Sigmoid colon (tissue), 7 donors: ENCODE data around the gene KNDC1. TPM values are rescaled to one million over a fixed set of nuclear protein-coding genes. Genes with fewer than 3 reads are reported as not detected.

Experiments used
- DNase-seq: peaks from one replicate; pipeline ENCODE4 v3.0.0-alpha.2; 2019
- H3K27ac ChIP-seq, 4 donors: fragments of 200-600 bp; sonication (generic); one replicate each; pipeline ENCODE4 v1.5.1; 2016 to 2019; ENCODE audit warnings: mild to moderate bottlenecking in 1 of 4
- H3K27me3 ChIP-seq, 3 donors: fragments of 200-600 bp; sonication (generic); one replicate each; pipeline ENCODE4 v1.5.1; 2019; ENCODE audit warnings: mild to moderate bottlenecking in 1 of 3
- H3K36me3 ChIP-seq, 4 donors: fragments of 200-600 bp; sonication (generic); one replicate each; pipeline ENCODE4 v1.5.1; 2016 to 2019
- H3K4me1 ChIP-seq, 4 donors: fragments of 200-600 bp; sonication (generic); one replicate each; pipeline ENCODE4 v1.5.1; 2017 to 2019
- H3K4me3 ChIP-seq, 4 donors: fragments of 200-600 bp; sonication (generic); one replicate each; pipeline ENCODE4 v1.5.1; 2017 to 2019; ENCODE audit warnings: mild to moderate bottlenecking in 2 of 4, moderate library complexity in 1 of 4
- H3K9me3 ChIP-seq, 4 donors: fragments of 200-600 bp in 3 of 4; sonication (generic) in 3 of 4; one replicate each; pipeline versions ENCODE4 v1.5.1 to v1.6.1; 2013 to 2019
- EP300 ChIP-seq, 4 donors: sonication (generic); formaldehyde crosslinking; IDR thresholded peaks; one replicate each; pipeline ENCODE4 v1.6.1; 2017; ENCODE audit warnings: antibody characterized with exemption in 4 of 4
- POLR2A ChIP-seq, 2 donors: fragments of 450-650 bp; IDR thresholded peaks; one replicate each; pipeline ENCODE4 v1.6.1; 2016; ENCODE audit warnings: antibody characterized with exemption in 2 of 2, mild to moderate bottlenecking in 2 of 2, moderate library complexity in 2 of 2
- POLR2AphosphoS5 ChIP-seq, 4 donors: sonication (generic); formaldehyde crosslinking; IDR thresholded peaks; one replicate each; pipeline ENCODE4 v1.6.1; 2017; ENCODE audit warnings: antibody characterized with exemption in 4 of 4
- WGBS, 2 donors: extraction: QIAGEN DNeasy Blood & Tissue Kit; methylation state at CpG; one replicate each; pipeline ENCODE4 v1.1.7; 2013; 5-methylcytosine and 5-hydroxymethylcytosine counted together
- intact Hi-C: fragments of 100-400 bp; cut with DNase I; formaldehyde crosslinking; loops from one replicate; pipeline ENCODE4 v1.15.1; 2023
- polyA plus RNA-seq, 3 donors: library from polyadenylated mRNA; stranded (reverse); fragments of 200-250 nt; gene quantifications; one replicate each; pipeline ENCODE4 v1.2.3, GENCODE V29; 2013
- total RNA-seq, 4 donors: library from RNA; depleted of rRNA; stranded (reverse); fragments of >200 nt; gene quantifications; one replicate each; pipeline ENCODE4 v1.1.0, GENCODE V29; 2016
- TF ChIP-seq, protein P1 (sequence below), 4 experiments: fragments of 450-650 bp in 3 of 4; fragments of 200-600 bp in 1 of 4; IDR thresholded peaks; one replicate each; pipeline ENCODE4 v1.5.1; 2016 to 2019; ENCODE audit warnings: antibody characterized with exemption in 4 of 4, mild to moderate bottlenecking in 3 of 4, moderate library complexity in 2 of 4
- donor health status: healthy with polysubstance abuse.
- donor health status: Bipolar disorder and iron deficiency.
- donor health status: healthy.

Gene KNDC1
- total and polyA plus RNA-seq, 7 donors = under 0.01 to 1.9 (median 0.26) TPM; not detected in 1

DNA sequence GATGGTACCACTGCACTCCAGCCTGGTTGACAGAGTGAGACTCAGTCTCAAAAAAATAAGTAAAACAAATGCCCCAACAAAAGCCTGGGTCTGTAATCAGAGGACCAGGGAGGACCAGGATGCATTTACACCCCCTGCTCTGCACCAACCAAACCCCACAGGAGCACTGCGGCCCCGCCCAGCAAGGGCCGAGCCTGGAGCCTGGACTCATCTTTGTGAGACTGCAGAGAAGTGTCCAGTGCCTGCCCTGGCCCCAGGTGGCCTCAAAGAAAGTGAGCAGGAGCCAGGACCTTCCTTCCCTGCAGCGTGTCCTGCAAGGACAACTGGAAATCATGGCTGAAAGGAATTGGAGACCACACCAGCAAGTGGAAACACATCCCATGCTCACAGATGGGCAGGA, 31.6 kb downstream of the KNDC1 start:
- H3K4me3 ChIP-seq = no peak overlapping the region
- H3K4me1 ChIP-seq = no peaks in the 10 kb centered on the region
- no peak overlapping the region for H3K27ac ChIP-seq
- intact Hi-C loops = no loop called here
- TF ChIP-seq EP300 (IDR thresholded peaks at IDR 0.05) (no peak), POLR2AphosphoS5 (IDR thresholded peaks at IDR 0.05) (no peak), POLR2A (IDR thresholded peaks at IDR 0.05) (no peak)
- TF ChIP-seq, protein P1, sequence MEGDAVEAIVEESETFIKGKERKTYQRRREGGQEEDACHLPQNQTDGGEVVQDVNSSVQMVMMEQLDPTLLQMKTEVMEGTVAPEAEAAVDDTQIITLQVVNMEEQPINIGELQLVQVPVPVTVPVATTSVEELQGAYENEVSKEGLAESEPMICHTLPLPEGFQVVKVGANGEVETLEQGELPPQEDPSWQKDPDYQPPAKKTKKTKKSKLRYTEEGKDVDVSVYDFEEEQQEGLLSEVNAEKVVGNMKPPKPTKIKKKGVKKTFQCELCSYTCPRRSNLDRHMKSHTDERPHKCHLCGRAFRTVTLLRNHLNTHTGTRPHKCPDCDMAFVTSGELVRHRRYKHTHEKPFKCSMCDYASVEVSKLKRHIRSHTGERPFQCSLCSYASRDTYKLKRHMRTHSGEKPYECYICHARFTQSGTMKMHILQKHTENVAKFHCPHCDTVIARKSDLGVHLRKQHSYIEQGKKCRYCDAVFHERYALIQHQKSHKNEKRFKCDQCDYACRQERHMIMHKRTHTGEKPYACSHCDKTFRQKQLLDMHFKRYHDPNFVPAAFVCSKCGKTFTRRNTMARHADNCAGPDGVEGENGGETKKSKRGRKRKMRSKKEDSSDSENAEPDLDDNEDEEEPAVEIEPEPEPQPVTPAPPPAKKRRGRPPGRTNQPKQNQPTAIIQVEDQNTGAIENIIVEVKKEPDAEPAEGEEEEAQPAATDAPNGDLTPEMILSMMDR (IDR thresholded peaks at IDR 0.05) = no peak
- H3K27me3 ChIP-seq = peaks cover 0 to 22% (median 0%) of the 10 kb centered on the region in 3 donors
- peaks cover 0 to 2% (median 0%) of the 10 kb centered on the region in 4 donors for H3K9me3 ChIP-seq
- H3K36me3 ChIP-seq = no peaks in the 10 kb centered on the region
- 87 to 92% methylated on average over 4 of the region's 4 CpGs for WGBS, 2 donors
- DNase-seq = no peak

DNA sequence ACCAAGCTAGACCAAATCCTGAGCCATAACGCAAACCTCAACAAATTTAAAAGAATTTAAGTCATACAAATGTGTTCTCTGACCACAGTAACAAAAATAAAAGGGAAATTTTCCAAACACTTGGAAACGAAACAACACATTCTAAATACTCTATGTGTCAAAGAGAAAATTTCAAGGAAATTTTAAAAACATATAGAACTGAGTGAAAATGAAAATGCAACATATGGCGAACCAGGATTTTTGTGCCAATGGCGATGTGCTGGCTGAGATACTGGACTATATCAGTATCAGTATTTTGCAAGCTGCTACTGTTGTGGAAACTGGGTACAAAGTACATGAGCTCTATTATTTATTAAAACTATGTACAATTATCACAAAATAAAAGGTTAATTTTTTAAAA, 34.1 kb downstream of the KNDC1 start:
- Histone ChIP-seq H3K36me3 (no peaks in the 10 kb centered on the region), H3K27me3 (peaks cover 0 to 3% (median 0%) of the 10 kb centered on the region in 3 donors)
- WGBS, 2 donors = 78 to 89% methylated on average over 4 of the region's 4 CpGs

DNA sequence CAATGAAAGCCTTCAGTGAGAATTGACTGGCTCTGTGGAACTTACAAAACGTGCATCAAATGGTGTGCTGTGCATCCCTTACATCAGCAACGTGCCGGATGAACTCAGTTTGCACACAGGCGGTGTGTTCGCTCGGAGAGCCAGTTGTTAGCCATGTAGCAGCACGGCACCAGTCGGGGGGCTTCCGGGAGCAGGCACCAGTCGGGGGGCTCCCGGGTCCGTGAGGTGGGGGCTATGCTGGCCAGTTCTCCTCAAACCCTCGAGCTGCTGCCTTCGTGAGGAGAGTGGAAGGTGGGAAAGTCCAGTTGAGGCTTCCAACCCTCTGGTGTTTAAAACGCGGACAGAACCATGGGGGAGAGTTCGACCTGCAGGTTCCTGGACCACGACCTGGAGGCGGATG, 35.1 kb downstream of the KNDC1 start:
- Histone ChIP-seq H3K4me3 (no peak overlapping the region), H3K36me3 (no peaks in the 10 kb centered on the region), H3K27ac (no peak overlapping the region), H3K9me3 (peaks cover 0 to 2% (median 0%) of the 10 kb centered on the region in 4 donors), H3K27me3 (no peaks in the 10 kb centered on the region), H3K4me1 (no peaks in the 10 kb centered on the region)
- no peak for DNase-seq
- intact Hi-C loops = no loop called here
- no peak for TF ChIP-seq POLR2AphosphoS5 (IDR thresholded peaks at IDR 0.05)
- no peak for TF ChIP-seq EP300 (IDR thresholded peaks at IDR 0.05)
- no peak for TF ChIP-seq POLR2A (IDR thresholded peaks at IDR 0.05)
- TF ChIP-seq, protein P1 (IDR thresholded peaks at IDR 0.05) = no peak
- 83 to 88% methylated on average over 19 of the region's 19 CpGs for WGBS, 2 donors

More for the DNA sequence above, 34.1 kb downstream of the KNDC1 start:
- intact Hi-C loops = no loop called here
- Histone ChIP-seq H3K4me3 (no peak overlapping the region), H3K9me3 (peaks cover 0 to 2% (median 0%) of the 10 kb centered on the region in 4 donors), H3K27ac (no peak overlapping the region), H3K4me1 (no peaks in the 10 kb centered on the region)
- no peak for TF ChIP-seq POLR2A (IDR thresholded peaks at IDR 0.05)
- TF ChIP-seq POLR2AphosphoS5 (IDR thresholded peaks at IDR 0.05) = no peak
- no peak for DNase-seq

DNA sequence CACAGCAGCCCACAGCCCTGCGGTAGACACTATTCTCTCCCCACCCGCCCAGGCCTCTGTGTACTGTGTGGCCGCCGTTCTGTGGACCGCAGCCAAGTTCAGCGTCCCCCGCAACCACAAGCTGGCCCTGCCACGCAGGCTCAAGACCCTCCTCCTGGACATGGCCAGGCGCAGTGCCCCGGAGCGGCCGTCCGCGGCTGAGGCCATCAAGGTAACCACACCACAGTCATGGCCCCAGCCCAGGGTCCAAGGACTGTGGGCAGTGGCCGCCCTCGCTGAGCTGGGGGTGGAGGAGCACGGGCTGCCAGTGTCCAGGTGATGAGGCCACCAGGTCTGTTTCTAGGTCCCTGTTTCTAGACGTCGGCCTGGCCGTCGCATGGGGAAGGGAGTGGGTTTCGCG, 35.6 kb downstream of the KNDC1 start:
- DNase-seq = no peak
- 94% methylated on average over 23 of the region's 23 CpGs for WGBS, 2 donors
- no peaks in the 10 kb centered on the region for H3K27me3 ChIP-seq
- H3K9me3 ChIP-seq = peaks cover 0 to 2% (median 0%) of the 10 kb centered on the region in 4 donors
- no peaks in the 10 kb centered on the region for H3K4me1 ChIP-seq
- no peaks in the 10 kb centered on the region for H3K36me3 ChIP-seq
- TF ChIP-seq, protein P1 (IDR thresholded peaks at IDR 0.05) = no peak
- no peak for TF ChIP-seq POLR2AphosphoS5 (IDR thresholded peaks at IDR 0.05)
- no peak for TF ChIP-seq POLR2A (IDR thresholded peaks at IDR 0.05)
- no peak for TF ChIP-seq EP300 (IDR thresholded peaks at IDR 0.05)
- H3K4me3 ChIP-seq = no peak overlapping the region
- no peak overlapping the region for H3K27ac ChIP-seq
- intact Hi-C loops = no loop called here

DNA sequence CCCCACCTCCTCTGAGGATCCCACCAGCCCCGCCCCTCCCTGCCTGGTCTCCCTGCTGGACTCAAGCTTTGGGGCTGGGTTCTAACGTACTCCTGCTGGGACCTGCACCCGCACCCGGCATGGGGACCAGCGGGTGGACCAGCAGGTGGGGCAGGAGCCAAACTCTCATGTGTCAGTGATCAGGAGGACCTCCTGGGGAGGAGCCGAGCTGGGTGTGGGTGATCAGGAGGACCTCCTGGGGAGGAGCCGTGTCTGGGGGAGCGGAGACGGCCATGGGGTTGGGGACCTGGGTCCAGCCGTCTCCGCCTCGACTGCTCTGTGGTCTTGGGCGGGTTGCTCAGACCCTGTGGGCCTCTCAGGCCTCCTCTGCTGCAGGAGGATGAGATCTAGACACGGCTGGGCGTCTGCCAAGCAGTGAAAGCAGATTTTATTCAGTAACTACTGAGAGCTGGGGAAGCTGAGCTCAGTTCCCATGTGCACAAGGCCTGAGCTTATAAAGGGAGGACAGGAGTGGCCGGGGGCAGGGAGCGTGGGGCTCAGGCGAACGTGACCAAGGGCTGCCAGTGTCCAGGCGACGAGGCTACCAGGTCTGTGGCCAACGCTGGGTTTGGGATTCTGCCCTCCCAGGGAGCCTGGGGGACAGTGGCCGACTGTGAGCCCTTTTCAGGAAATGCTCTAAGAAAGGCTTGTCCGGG, 36.3 kb downstream of the KNDC1 start:
- WGBS, 2 donors = 81% methylated on average over 24 of the region's 24 CpGs

More for the DNA sequence above, 36.3 kb downstream of the KNDC1 start:
- Histone ChIP-seq H3K36me3 (no peaks in the 10 kb centered on the region), H3K4me1 (no peaks in the 10 kb centered on the region), H3K27ac (no peak overlapping the region), H3K4me3 (no peak overlapping the region), H3K9me3 (peaks cover 0 to 2% (median 0%) of the 10 kb centered on the region in 4 donors), H3K27me3 (no peaks in the 10 kb centered on the region)
- intact Hi-C loops = no loop called here
- DNase-seq = no peak
- no peak for TF ChIP-seq POLR2A (IDR thresholded peaks at IDR 0.05)
- no peak for TF ChIP-seq EP300 (IDR thresholded peaks at IDR 0.05)
- no peak for TF ChIP-seq POLR2AphosphoS5 (IDR thresholded peaks at IDR 0.05)
- TF ChIP-seq, protein P1 (IDR thresholded peaks at IDR 0.05) = no peak
